MCF 10A (cell line): ENCODE measurements around the gene SH3TC1. TPM values are rescaled to one million over a fixed set of nuclear protein-coding genes. Genes with fewer than 3 reads are reported as not detected.

Source experiments
- BruUV-seq: library from RNA; stranded (reverse); fragments of 400-500 nt; replicated peaks from 2 replicates; lab custom pipeline; 2021; lab: Mats Ljungman, UMichigan
- CTCF ChIA-PET: fragments of 300-600 bp; sonication (Branson Sonifier 250); formaldehyde crosslinking; extraction: SDS; loops from one replicate; lab custom pipeline; 2021; ENCODE audit warnings: antibody characterized with exemption, inconsistent platforms; lab: Yijun Ruan, JAX
- POLR2A ChIA-PET: fragments of 300-600, 350-650 bp; sonication (Branson Sonifier 250); formaldehyde crosslinking; extraction: SDS; loops from one replicate; lab custom pipeline; 2020; ENCODE audit warnings: antibody characterized with exemption, inconsistent platforms; lab: Yijun Ruan, JAX
- DNase-seq: peaks from one replicate; pipeline ENCODE4 v3.0.0-alpha.2; 2018; ENCODE audit not compliant: unreplicated experiment
- H3K27ac Mint-ChIP-seq: one replicate; pipeline ENCODE4 v1.8.0; 2022; ENCODE audit warnings: mild to moderate bottlenecking, low read depth, mixed read lengths; ENCODE audit not compliant: unreplicated experiment
- H3K27me3 Mint-ChIP-seq: one replicate; pipeline ENCODE4 v1.8.0; 2022; ENCODE audit warnings: mixed read lengths; ENCODE audit not compliant: insufficient read depth, unreplicated experiment
- H3K36me3 Mint-ChIP-seq: one replicate; pipeline ENCODE4 v1.8.0; 2022; ENCODE audit warnings: mild to moderate bottlenecking, moderate library complexity, mixed read lengths; ENCODE audit not compliant: insufficient read depth, unreplicated experiment
- H3K4me1 Mint-ChIP-seq: one replicate; pipeline ENCODE4 v1.8.0; 2022; ENCODE audit warnings: mixed read lengths; ENCODE audit not compliant: insufficient read depth, unreplicated experiment
- H3K4me3 Mint-ChIP-seq: one replicate; pipeline ENCODE4 v1.8.0; 2022; ENCODE audit warnings: mild to moderate bottlenecking, moderate library complexity, mixed read lengths; ENCODE audit not compliant: unreplicated experiment
- H3K9me3 Mint-ChIP-seq: one replicate; pipeline ENCODE4 v1.8.0; 2022; ENCODE audit warnings: mixed read lengths; ENCODE audit not compliant: unreplicated experiment
- CTCF ChIP-seq: fragments of 200-600 bp; IDR thresholded peaks from one replicate; pipeline ENCODE4 v1.8.0; 2022; ENCODE audit warnings: antibody characterized with exemption, mild to moderate bottlenecking; ENCODE audit not compliant: unreplicated experiment
- intact Hi-C: fragments of 100-400 bp; cut with micrococcal nuclease; formaldehyde crosslinking; loops from 2 replicates; pipeline ENCODE4 v1.14.1; 2022
- total RNA-seq: library from RNA; stranded (reverse); gene quantifications from 2 replicates; pipeline ENCODE4 v1.2.3, GENCODE V29; 2022

SH3TC1 gene
- total RNA-seq, 1 experiment from 2014 or later: 28.8 TPM

- no peak for DNase-seq
- no peaks in the 10 kb centered on the region for H3K9me3 Mint-ChIP-seq
- intact Hi-C loops: no loop called here
- no peak overlapping the region for H3K4me3 Mint-ChIP-seq
- CTCF ChIA-PET: interaction anchor here (0.6 kb wide), 1 partner anchor 84 kb away, joined by 3 read pairs; no protein-coding TSS in a partner anchor
- no peak overlapping the region for H3K27ac Mint-ChIP-seq
- POLR2A ChIA-PET: interaction anchor here (1.3 kb wide), 1 partner anchor 54 kb away, joined by 4 read pairs; no protein-coding TSS in a partner anchor
- H3K36me3 Mint-ChIP-seq: peaks cover 11% of the 10 kb centered on the region
- no TSS peak for BruUV-seq
- H3K27me3 Mint-ChIP-seq: no peaks in the 10 kb centered on the region
- H3K4me1 Mint-ChIP-seq: peaks cover 7% of the 10 kb centered on the region
- no peak for TF ChIP-seq CTCF
Measured at GRCh38 chr4:8155048-8155447, 44.0 kb upstream of the SH3TC1 start.

- DNase-seq: no peak
- no TSS peak for BruUV-seq
- ChIA-PET POLR2A (interaction anchor here (0.6 kb wide), 1 partner anchor 264 kb away, joined by 4 read pairs; no protein-coding TSS in a partner anchor), CTCF (interaction anchor here (0.6 to 1.1 kb wide), 2 partner anchors 13 to 1030 kb away, joined by 4 to 5 read pairs; no protein-coding TSS in a partner anchor)
- intact Hi-C loops: no loop called here
- Mint-ChIP-seq H3K4me1 (peaks cover 9% of the 10 kb centered on the region), H3K9me3 (no peaks in the 10 kb centered on the region), H3K27me3 (no peaks in the 10 kb centered on the region), H3K36me3 (peaks cover 11% of the 10 kb centered on the region), H3K4me3 (no peak overlapping the region), H3K27ac (no peak overlapping the region)
- TF ChIP-seq CTCF: no peak
Measured at GRCh38 chr4:8155660-8156421, 43.2 kb upstream of the SH3TC1 start.

DNA sequence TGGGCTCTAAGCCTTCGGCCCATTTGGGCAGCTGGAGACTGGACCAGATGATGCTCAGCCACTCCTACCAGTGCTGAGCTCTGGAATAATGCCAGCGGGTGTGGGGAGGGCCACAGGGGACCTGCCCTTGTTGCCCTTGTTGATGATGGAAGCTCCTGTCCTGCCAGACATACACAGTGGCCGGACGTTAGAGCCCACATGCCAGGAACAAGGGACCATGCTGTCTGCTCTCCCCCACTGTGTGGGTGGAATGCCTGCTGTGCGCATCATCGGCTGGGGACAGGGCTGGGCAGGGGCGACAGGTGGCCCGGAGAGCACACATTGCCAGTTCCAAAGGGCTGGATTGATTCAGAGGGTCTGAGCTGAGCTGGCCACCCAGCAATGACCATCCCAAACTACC, 42.5 kb upstream of the SH3TC1 start:
- Mint-ChIP-seq H3K27me3 (no peaks in the 10 kb centered on the region), H3K27ac (no peak overlapping the region), H3K9me3 (no peaks in the 10 kb centered on the region), H3K4me3 (peak overlapping the region; percentile 95), H3K4me1 (peaks cover 9% of the 10 kb centered on the region), H3K36me3 (peaks cover 11% of the 10 kb centered on the region)
- ChIA-PET POLR2A (interaction anchor here (0.6 kb wide), 1 partner anchor 265 kb away, joined by 4 read pairs; no protein-coding TSS in a partner anchor), CTCF (interaction anchor here (0.6 to 1.1 kb wide), 3 partner anchors 12 to 1030 kb away, joined by 3 to 5 read pairs (median 4); no protein-coding TSS in a partner anchor)
- intact Hi-C loops: no loop called here
- peak; percentile 16 for DNase-seq
- TF ChIP-seq CTCF: no peak
- no TSS peak for BruUV-seq

DNA sequence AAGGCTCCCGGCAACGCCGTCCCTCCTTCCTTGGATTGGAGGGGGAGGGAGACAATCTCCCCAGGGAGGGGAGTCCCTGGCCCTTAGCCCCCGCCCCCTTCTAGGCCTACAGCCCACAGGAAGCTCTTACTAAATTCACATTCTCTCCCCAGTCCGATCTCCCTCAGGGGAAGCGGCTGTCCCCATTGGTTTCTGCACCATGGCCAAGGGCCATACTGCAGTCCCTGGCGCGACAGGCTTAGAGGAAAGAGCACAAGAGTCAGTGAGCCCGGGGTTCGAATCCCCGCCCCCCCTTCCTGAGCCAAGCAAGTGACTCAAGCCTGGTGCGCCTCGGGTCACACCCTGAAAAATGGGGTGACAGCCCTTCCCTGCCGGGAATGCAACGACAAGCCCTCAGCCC, 41.6 kb upstream of the SH3TC1 start:
- H3K4me1 Mint-ChIP-seq: peaks cover 9% of the 10 kb centered on the region
- BruUV-seq: no TSS peak
- no peak for TF ChIP-seq CTCF
- no peaks in the 10 kb centered on the region for H3K27me3 Mint-ChIP-seq
- peaks cover 11% of the 10 kb centered on the region for H3K36me3 Mint-ChIP-seq
- ChIA-PET POLR2A (no interaction called here), CTCF (interaction anchor here (0.6 kb wide), 1 partner anchor 34 kb away, joined by 3 read pairs; no protein-coding TSS in a partner anchor)
- H3K9me3 Mint-ChIP-seq: no peaks in the 10 kb centered on the region
- no peak overlapping the region for H3K27ac Mint-ChIP-seq
- intact Hi-C loops: no loop called here
- peak; percentile 74 for DNase-seq
- peak overlapping the region; percentile 95 for H3K4me3 Mint-ChIP-seq
